Activated CD4-positive, CD25-positive, alpha-beta regulatory T cell (primary cell): ENCODE results near the gene CA9.

ENCODE experiments used
- DNase-seq, 4 experiments: peaks; one replicate each; lab custom pipeline; 2025; lab: John Stamatoyannopoulos, UW

The CA9 gene

GRCh38 chr9:35675732-35676392, 2.1 kb downstream of the CA9 start:
- DNase-seq, result no peak

DNA sequence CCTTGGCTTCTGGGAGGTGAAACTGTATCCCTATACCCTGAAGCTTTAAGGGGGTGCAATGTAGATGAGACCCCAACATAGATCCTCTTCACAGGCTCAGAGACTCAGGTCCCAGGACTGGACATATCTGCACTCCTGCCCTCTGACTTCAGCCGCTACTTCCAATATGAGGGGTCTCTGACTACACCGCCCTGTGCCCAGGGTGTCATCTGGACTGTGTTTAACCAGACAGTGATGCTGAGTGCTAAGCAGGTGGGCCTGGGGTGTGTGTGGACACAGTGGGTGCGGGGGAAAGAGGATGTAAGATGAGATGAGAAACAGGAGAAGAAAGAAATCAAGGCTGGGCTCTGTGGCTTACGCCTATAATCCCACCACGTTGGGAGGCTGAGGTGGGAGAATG, 5.4 kb downstream of the CA9 start:
- no peak for DNase-seq

GRCh38 chr9:35679766-35680330, 6.1 kb downstream of the CA9 start:
- DNase-seq, result no peak

DNA sequence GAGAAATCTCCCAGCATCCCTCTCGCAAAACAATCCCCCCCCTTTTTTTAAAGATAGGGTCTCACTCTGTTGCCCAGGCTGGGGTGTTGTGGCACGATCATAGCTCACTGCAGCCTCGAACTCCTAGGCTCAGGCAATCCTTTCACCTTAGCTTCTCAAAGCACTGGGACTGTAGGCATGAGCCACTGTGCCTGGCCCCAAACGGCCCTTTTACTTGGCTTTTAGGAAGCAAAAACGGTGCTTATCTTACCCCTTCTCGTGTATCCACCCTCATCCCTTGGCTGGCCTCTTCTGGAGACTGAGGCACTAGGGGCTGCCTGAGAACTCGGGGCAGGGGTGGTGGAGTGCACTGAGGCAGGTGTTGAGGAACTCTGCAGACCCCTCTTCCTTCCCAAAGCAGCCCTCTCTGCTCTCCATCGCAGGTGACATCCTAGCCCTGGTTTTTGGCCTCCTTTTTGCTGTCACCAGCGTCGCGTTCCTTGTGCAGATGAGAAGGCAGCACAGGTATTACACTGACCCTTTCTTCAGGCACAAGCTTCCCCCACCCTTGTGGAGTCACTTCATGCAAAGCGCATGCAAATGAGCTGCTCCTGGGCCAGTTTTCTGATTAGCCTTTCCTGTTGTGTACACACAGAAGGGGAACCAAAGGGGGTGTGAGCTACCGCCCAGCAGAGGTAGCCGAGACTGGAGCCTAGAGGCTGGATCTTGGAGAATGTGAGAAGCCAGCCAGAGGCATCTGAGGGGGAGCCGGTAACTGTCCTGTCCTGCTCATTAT, 6.8 kb downstream of the CA9 start:
- DNase-seq, result no peak

DNA sequence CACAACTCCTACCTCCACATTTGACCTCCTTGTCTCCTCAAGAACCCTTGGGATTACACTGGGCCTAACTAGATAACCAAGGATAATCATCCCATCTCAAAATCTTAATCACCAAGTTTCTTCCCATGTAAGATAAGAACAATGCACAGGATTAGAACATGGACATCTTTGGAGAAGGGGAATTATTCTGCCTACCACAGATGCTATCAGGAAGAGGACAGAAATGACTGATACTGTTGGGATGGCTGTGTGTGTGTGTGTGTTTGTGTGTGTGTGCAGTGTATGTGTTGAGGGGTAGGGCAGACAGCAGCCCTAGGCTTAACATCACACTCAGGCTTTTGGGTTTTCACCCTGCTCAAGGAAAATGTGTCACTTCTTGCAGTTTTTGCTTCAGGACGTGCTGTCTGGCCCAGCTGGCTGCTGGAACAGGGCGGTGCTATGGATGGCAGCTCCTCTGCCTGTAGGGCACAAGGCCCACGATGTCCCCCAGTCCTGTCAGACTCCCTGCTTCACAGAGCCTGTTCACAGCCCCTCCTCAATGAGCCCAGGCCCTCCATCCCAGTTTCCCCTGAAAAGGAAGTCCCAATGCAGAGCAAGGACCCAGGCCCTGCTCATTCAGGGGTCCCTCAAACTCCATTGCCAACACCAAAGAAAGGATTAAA, 7.7 kb downstream of the CA9 start:
- no peak for DNase-seq

GRCh38 chr9:35682051-35682450, 8.3 kb downstream of the CA9 start:
- DNase-seq, result no peak

DNA sequence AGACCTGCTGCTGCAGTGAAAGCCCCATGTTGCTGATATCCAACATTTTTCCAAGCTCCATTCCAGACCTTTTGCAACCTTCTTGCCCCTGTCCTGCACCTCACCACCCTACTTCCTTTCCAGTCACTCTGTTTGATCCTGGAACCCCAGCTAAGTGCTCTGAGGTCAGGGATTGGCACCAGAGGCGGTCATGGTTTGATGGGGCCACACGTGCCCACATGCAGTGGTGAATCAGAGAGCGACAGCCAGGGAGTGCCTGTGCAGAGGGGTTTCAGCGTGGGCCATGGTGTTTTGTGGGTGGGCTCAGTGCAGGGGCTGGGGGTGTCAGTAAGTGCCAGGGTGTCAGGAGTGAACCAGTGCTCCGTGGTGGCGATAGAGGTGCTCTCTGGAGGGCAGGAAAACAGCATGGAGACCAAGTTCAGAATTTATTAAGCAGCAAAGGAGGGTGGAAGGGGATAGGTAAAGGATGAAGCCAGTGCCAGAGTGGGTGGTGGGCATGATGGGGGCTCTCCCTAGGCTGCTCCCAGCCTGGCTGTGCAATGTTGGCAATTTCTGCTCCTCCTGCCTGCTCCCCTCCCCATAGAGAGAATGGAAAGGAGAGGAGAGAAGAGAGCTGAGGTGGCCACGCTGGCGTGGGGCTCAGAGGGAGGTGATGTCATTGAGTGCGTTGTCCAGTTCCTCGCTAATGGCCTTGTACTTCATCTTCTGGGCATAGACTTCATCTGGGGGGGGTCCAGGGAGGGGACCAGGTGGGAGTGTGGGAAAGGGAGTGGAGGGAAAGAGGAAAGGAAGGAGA, 9.0 kb downstream of the CA9 start:
- DNase-seq, result no peak

- DNase-seq, result no peak
Measured at GRCh38 chr9:35683323-35683722, 9.6 kb downstream of the CA9 start.

GRCh38 chr9:35684921-35685320, 11.2 kb downstream of the CA9 start:
- DNase-seq, result no peak

DNA sequence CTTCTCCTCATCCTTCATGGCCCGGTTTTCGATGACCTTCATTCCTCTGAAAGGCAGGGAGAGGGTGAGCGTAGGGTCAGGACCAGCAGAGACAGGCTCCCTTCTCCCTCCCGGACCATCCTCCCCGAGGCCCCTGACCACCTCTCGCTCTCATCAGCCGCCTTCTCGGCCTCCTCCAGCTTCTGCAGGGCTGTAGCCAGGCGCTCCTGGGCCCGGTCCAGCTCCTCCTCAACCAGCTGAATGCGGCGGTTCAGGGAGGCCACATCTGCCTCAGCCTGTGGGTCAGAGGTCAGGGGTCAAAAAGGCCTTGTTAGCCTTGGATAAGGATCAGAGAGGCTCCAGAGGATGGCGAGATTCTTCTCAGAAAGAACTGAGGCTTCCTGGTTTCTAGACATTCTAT, 11.8 kb downstream of the CA9 start:
- no peak for DNase-seq

DNA sequence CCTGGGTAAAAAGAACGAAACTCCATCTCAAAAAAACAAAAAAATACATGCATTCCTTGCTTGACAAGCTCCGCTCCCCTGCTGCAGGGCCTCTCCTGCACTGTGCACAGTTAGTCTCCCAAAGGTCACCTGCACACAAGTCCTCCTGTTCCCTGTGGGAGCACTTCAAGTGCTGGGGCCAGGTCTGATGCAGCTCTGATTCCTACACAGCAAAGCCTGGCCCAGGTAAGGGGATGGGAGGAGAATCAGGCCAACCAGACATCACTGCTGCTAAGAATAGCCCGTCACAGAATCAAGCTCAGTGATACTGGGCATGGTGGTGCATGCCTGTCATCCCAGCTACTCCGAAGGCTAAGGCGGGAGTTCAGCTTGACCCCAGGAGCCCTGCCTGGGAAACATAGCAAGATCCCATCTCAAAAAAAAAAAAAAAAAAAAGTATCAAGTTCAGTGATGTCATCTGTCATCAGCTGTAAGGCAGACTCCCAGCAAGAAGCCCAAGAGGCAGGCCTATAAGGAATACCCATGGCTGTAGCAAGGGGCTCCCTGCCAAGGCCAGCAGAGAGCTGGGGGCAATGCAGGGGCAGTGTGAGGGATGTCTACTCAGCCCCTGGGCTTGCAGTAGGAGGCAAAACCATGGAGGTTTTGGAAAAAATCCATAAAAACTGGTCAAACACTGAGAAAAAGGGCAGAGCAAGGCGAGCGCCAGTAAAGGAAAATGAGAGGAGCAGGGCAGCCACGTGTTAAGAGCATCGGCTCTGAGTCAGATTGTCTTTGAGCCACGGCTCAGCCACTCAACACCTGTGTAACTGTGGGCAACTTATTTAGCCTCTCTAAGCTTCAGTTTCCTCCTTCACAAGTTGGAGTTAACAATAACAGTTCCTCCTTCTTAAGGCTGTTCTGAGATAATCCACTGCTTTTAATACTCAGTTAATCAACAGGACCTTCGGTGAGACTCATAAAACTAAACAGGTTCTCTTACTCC, 12.8 kb downstream of the CA9 start:
- DNase-seq, result no peak

- no peak for DNase-seq
Measured at GRCh38 chr9:35687306-35687705, 13.6 kb downstream of the CA9 start.

GRCh38 chr9:35687972-35688557, 14.3 kb downstream of the CA9 start:
- DNase-seq, result no peak

DNA sequence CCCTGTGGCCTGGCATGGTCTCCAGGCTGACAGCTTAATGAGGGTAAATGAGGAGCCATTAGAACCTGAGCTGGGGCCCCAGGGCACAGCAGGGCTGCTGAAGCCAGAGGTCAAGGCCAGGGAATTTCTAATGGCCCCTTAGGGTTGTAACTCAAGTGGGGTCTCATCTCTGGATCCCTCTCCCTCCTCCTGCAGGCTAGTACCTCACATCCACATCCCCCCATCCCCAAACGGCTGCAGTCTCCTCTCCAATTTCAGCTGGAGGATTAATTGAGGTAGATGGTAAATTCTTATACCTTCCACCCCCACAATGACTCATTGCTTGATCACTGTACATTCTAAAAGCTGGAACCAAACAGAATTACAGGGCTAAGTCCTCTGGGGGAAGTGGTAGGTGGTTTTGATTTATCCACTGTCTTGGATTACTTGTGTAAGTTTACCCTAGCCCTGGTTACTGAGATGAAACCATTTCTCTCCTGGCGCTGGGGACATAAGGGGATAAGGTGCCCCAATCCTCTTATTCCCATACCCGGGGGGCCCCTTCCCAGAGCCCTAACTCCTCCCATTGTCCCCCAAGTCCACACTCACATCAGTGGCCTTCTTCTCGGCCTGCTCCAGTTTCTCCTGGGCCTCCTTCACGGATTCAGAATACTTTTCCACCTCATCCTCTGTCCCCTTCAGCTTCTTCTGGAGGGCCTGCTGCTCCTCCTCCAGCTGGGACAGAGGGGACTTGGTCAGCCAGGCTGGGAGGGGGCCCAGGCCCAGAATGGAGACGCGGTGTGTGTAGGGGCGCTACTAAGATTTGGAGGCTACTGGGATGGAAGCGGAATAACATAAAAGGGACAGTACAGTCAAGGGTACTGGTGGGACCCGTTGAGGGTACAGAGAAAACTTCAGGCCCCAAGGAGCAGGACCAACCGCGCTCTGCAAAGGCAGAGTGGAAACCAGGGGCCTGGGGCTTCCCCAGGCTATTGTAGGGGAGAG, 15.1 kb downstream of the CA9 start:
- no peak for DNase-seq

GRCh38 chr9:35689542-35690293, 16.0 kb downstream of the CA9 start, which contains the start of gene TPM2:
Gene TPM2, minus strand, starts transcription at chr9:35689925. Its CDS starts 108 bp downstream, at chr9:35689817.
- no peak for DNase-seq

DNA sequence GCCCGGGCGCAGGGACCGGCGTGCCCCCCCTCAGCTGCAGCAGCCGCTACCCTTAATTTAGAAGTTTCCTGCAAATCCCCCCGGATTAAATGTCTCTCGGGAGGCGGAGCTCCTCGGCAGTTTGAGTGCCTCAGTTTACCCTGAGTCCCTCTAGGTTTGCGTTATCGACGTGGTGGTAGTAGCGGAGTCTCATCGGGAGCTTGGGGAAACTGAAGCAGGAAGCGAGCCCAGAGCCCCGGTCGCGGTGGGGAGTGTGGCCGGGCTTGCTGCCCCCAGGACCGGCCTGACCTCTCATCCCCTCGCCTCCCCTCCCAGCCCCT, 16.5 kb downstream of the CA9 start:
- no peak for DNase-seq

DNA sequence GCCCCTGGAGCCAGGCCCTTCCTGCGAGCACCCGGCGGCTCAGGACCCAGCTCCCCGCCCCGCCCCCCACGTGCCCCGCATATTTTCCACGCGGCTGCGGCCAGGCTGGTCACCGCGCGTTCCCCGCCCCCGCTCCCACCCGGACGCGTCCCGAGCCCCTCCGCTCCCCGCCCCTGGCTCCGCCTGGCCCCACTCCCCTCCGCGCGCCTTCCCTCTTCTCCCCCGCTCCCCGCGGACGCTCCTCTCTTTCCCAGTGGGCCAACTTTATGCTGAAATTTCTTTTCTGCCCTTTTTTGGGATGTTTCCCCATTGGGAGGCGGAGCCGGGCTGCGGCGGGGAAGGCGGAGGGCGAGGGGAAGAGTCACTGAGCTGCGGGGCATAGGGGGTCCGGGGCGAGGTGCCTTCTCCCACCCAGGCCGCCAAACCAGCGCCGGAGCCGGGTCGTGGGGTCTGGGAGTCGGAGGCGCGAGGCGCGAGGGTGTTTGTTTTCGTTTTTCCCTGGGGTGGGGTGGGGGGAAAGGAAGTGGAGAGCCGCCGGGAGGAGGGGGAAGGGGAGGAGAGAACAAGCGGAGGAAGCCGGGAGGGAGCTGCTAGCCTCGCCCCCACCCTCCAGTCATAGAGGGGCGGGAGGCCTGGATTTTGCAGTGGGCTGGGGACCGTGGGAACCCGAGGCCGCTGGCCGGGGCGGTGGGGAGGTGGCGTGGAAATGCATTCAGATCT, 17.0 kb downstream of the CA9 start:
- DNase-seq, result no peak

DNA sequence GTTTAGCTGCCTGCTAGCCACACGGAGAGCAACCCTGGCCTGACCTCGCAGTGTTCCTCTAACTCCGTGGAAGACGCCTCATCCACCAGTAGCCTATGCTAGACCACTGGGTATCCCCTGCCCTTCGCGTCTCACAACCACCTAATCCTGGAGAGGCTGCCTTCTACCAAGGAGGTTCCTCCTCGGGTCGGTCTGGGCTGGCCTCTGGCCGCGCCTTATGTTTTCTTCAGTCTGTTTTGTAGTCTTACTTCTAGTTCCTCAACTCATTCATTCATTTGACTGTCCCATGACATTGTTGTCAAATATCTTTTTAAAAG, 17.6 kb downstream of the CA9 start:
- no peak for DNase-seq
